Stimulated activated CD8-positive, alpha-beta memory T cell treated with anti-CD3 and anti-CD28 coated beads, Interleukin-4, amount 100 ng/mL, for 48 hours (primary cell): Measurements from ENCODE around the gene SLC22A23.
"Not testable (repeated sequence)": the region's sequence is repeated elsewhere in the genome, so short reads cannot be mapped to it uniquely, and the experiment has no call there.

Experiments
- DNase-seq: peaks from one replicate; pipeline ENCODE4 v3.0.0-alpha.2; 2020

The SLC22A23 gene

GRCh38 chr6:3259491-3259958 is 197.3 kb downstream of the SLC22A23 start:
- peak; percentile 45 for DNase-seq

DNA sequence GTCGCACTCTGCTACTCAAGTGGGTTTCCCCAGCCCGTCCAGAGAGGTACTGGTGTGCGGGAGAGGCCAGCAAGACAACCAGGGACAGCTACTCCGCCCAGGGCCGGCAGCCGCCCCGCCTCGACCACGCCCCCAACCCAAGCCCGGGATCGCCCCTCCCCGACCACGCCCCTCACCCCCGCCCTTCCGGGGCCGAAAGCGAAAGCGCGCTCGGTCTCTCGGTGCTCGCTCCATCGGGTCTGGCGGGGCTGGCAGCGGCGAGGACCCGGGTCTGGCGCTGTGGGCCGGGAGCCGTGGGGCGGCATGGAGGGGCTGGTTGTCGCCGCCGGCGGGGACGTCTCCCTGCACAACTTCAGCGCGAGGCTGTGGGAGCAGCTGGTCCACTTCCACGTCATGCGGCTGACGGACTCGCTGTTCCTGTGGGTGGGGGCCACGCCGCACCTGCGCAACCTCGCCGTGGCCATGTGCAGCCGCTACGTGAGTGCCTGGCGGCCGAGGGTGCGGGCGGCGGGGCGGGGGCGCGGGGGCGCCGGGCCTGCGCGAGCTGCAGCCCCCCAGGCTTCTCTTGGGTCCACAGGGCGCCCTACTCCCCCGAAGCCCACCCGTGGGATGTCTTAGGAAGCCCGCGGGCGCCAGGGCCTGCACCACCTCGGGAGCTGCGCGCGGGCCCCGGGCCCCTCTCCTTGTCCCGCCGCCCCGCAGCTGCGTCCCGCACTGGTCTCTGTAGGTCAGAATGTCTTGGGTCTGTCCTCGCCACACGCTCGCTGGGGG is 197.9 kb downstream of the SLC22A23 start, which contains the start of gene PSMG4:
Gene PSMG4, plus strand, starts transcription at position 228 of the 771 bp plus-strand sequence. Its CDS starts 76 bp downstream, at position 304.
- DNase-seq: peak; percentile 98

- no peak for DNase-seq
Observed at GRCh38 chr6:3258201-3258600, 198.6 kb downstream of the SLC22A23 start.

GRCh38 chr6:3253597-3253961 is 203.3 kb downstream of the SLC22A23 start:
- DNase-seq: no peak

DNA sequence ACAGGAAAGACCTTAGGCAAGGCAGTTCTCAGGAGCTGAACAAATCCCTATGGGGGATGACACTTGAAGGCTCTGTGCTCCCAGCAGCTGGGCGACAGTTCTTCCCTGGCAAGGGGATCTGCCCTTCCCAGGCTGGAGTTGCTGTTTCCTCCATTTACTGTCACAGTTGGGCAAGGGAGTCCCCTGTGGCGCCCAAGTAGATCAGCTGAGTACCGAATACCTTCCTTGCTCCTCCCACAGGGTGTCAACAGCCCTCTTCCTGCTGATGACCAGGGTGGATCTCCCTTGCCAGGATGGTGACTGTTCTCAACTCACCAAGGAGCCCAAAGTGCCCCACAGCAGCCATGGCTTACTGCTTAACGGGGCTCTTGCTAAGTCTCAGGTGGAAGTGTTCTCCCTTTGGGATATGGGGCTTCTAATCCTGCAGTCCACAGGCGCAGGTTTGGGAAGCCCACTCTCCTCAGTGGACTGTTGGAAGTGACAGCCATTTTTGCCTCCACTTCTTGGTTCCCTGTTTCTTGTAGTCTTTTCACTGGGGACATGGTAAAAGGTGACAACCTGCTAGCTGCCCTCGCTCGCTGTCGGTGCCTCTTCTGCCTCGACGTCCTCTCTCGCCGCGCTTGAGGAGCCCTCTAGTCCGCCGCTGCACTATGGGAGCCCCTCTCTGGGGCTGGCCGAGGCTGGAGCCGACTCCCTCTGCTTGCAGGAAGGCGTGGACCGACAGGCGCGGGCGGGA is 203.8 kb downstream of the SLC22A23 start:
- no peak for DNase-seq

DNA sequence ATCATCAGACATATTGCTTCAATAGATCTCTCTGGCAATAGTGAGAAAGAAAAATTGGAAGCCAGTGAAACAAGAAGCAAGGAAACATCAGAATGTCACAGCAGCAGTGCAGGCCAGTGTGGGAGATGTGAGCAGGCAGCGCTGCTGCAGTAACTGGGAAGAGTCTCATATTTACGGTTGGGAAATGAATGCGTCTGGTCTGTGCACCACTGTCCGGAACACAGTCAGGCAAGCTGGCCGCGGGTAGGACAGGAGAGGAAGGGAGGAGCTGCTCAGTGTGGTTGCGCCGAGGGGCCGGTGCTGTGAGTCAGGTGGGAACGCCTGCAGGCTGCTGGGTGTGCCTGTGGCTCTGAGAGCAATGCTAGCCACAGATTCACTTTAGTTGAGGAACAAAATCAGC is 204.5 kb downstream of the SLC22A23 start:
- no peak for DNase-seq

DNA sequence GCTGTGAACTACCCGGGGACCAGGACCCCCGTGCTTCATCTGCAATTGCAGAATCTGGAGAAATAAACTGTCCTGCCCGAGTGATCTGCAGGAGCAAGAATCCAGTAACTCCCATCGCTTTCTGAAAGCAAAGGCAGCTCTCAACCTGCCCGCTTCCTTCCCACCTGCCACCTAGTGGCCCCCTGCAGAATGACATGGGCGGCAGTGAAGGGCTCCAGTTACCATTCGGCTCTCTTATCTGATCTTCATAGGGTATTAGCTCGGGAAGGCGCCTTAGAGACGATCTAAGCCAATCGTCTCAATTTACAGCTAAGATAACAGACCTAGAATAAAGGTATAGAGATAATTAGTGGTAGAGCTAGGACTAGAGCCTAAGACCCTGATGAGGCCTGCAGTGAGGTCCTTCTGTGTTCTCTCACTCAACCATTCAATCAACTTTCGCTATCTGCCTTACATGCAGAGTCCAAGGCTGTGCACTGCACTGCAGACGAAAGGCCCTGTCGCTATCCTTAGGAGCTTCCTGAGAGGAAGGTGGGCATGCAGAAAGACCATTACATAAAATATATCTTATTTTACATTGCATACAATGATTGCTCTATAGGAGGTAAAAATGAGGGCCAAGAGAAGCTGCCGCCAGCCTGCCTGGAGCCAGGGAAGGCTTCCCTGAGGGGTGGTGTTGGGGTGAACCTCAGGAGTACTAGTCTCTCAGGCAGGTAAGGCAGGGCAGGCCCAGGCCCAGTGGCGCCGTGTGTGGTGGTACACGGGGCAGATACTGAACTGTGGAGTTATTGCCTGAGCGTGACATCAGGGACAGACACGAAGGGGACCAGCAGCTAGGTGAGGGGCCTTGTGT is 205.2 kb downstream of the SLC22A23 start:
- DNase-seq: peak; percentile 89

DNA sequence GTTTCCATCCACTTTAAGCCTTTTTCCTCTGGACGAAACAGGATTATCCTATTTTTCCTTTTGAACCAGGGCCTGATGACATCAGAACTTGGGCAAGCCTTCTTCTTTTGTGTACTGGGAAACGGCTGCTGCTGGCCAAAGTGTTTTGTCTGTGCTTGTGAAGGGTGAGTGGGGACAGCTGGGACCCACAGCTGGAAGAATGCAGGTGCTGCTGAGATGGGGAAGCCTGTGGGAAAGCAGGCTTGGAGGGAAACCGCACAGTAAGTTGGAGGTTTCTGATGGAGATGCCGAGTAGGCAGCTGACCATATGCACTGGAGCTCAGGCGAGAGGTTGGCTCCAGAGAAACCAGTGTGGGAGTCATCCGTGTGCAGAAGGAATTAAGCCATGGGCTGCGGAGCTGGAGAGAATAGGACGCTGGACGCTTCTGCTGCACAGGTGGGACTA is 206.6 kb downstream of the SLC22A23 start:
- DNase-seq: no peak

GRCh38 chr6:3249821-3250220 is 207.0 kb downstream of the SLC22A23 start:
- DNase-seq: no peak

DNA sequence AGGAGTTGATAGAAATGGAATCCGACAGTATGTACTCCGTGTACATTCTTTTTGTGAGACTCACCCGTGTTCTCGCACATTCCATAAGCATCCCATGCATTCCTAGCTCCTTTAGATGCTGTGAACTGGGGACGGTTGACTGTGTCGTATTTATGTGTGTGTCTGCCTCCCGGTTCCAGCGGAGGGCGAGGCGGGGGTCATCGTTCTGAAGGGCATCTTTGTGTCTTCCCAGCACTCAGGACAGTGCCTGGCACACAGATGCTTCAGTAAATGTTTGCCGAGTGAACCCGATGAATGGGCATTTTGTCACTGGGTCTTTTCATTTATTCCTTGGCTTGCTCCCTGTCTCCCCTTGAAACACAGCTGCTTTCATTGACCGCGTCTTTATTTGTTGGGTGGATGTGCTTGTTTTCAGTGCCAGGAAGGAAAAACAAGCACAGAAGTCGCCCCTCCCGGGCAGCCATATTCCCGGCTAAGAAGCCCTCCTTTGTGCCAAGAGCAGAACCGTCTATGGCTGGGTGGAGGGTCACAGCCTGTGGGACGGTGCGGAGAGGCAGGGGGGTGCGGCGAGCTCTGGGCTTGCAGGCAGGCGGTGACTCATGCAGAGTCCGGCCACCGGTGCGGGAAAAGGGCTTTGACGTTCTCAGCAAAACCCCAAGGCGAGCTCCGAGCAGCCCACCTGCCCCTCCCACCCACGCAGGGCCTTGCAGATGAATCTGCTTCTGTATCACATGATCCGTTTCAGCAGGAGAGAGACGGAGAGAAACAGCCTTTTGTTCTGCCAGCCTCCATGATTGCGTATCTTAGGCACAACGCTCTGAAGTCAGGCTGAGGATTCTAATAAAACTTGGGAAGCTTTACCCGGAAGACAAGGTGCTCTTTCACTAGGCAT is 209.3 kb downstream of the SLC22A23 start:
- DNase-seq: no peak

DNA sequence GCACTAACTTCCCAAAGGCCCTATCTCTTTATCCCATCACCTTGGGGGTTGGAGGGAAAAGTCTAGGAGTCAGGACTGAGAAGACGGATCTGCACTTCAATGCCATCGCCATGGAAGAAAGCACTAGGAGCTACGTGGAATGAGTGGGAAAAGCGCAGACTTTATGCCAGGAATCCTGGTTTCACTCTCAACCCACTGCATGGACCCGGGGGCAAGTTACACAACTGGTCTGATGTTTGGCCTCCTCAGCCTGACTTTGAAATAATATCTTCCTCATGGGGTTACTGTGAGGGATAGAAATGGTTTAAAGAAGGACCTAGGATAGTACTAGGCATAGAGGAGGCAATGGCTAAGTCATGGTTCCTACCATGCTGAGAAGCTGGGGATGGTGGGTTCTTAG is 211.6 kb downstream of the SLC22A23 start:
- DNase-seq: no peak

GRCh38 chr6:3244832-3245161 is 212.1 kb downstream of the SLC22A23 start:
- DNase-seq: not testable (repeated sequence)

DNA sequence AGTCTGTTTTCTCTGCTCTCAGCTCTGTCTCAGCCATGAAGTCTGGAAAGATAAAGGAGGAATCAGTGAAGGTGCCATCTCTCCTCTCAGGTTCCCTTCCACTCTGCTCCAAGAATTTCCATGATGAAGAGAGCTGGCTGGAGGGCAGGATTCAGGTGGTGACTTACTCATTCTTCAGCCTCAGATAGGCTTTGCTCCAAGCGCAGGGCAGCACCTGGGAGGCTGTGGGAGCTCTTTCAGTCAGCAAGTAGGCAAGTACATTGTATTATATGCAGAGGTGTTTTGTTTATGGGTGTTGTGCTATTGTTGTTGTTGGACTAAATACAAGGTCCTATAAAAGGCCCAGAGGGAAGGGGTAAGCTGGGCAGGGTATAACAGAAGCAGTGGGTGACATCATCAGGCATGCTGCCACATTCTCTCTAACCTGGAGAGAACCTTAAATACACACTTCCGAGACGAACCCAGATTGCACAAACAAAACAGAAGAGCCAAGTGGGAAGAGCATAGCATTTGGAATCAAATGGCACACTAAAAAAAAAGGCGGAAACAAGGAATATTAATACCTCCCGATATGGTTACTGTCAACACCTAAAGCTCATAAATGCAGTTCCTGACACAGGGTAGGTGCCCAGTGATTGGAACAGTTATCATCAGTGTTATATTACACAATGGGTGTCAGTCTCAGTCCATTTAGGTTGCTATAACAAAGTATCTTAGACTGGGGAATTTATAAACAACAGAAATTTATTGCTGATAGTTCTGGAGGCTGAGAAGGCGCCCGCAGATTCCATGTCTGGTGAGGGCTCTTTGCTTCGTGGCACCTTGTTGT is 212.6 kb downstream of the SLC22A23 start:
- DNase-seq: no peak

DNA sequence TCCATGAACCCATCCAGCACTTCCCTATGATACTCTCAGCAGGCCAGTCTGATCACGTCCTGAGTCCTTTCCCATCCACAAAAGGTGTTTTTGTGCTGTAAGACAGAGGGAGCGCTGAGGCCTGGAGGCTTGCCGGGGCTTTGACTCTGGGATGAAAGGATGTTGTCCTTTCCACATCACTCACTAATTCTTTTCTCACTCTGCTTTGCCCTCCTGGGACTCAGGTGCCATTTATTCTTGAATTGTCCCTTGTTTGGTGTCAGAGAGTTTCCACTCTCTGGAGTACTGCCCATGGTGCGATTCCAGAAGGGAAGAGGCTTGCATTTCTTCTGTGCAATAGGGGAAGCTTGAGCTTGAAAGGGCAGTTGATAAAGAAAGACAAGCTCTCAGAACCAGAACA is 214.1 kb downstream of the SLC22A23 start:
- DNase-seq: no peak

GRCh38 chr6:3241745-3242144 is 215.1 kb downstream of the SLC22A23 start:
- DNase-seq: not testable (repeated sequence)

- DNase-seq: no peak
Observed at GRCh38 chr6:3240595-3240994, 216.3 kb downstream of the SLC22A23 start.

DNA sequence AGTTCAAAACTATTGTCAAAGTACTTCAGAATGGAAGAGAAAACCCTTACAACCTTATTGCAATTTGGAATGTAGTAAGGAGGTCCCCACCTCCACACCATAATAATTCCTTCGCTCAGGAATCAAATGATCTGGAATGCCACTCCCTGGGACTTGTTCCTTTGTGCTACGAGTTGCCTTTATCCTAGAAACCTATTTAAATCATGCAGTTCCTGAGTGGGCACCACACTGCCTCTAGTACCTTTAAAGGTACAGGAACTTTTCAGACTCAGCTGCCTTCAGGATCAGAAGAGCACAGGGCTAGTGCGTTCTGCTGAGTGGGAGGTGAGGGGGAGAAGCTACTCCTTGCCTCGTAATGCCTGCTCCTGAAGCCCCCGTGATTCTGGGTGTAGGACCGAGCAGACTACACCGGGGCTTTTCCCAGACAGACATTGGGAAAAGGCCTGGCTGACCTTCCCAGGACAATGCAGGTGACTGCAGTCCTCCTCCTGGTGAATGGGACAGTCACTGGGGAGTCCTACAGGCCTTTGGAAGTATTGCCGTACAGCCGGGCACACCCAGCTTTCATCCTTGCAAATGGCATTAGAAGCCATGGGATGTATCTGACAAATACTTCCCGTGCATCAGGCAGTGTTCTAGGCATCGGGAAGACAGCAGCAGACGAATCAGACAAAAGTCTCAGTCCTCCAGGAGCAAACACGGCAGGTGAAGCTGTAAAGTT is 217.6 kb downstream of the SLC22A23 start:
- DNase-seq: no peak

DNA sequence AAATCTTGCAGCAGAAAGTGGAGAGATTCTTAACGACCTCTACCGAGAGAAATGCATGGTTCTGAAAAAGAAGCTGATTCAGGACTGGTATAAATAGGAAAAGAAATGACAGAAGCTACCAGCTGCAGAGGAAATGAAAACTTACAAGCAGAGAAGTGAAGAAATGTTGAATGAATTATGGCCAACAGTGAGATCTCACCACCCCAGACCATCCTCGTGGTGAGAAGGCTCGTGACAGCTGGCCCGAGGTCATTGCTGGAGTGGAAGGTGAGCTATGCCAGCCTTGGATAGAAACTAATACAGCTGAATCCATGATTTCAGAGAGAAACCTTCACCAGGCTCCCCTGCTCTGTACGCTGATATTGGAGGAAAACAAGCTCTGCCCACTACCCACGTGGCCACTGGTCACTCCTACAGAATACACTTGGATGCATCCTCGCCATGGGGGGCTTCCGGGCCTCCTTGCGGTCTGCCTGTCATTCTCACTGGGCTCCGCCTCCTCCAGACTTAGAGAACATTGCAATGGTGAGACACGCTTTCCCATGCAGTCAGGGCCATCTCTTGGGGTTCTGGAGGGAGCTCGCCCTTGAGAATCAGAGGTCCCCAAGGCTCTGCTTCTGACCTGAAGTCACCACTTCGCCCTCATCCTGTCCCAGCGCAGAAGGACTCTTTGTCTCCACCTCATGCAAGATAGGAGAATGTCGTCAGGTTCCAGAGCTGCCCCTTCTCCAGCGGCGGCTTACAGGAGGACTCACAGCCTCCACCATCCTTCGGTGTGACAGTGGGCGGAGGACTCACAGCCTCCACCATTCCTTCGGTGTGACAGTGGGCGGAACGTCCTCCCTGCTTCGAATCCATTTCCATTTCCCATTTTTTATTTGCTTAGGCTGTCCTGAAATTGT is 218.8 kb downstream of the SLC22A23 start:
- DNase-seq: no peak

DNA sequence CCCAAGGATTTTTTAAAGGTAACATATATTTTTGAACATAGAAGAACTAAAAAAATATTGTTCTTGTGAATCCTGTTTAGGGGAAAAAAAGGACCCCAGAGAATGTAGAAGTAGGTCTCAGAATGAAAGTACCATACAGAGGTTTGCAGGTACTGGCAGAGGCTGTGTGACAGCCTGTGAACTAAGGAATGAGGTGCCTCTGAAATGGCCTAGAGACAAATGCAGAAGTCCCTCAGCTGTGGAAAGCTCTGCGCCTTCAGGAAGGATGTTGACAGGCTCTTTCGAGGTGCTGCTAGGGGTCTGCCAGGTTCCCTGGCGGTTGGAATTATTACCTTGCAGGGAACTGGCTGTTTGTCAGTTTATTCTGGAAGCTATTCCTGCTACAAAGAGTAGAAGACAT is 220.8 kb downstream of the SLC22A23 start:
- DNase-seq: no peak
